ENCODE measurements around the gene TBATA.
"Not testable (repeated sequence)": the region's sequence is repeated elsewhere in the genome, so short reads cannot be mapped to it uniquely, and the experiment has no call there.

TBATA gene

DNA sequence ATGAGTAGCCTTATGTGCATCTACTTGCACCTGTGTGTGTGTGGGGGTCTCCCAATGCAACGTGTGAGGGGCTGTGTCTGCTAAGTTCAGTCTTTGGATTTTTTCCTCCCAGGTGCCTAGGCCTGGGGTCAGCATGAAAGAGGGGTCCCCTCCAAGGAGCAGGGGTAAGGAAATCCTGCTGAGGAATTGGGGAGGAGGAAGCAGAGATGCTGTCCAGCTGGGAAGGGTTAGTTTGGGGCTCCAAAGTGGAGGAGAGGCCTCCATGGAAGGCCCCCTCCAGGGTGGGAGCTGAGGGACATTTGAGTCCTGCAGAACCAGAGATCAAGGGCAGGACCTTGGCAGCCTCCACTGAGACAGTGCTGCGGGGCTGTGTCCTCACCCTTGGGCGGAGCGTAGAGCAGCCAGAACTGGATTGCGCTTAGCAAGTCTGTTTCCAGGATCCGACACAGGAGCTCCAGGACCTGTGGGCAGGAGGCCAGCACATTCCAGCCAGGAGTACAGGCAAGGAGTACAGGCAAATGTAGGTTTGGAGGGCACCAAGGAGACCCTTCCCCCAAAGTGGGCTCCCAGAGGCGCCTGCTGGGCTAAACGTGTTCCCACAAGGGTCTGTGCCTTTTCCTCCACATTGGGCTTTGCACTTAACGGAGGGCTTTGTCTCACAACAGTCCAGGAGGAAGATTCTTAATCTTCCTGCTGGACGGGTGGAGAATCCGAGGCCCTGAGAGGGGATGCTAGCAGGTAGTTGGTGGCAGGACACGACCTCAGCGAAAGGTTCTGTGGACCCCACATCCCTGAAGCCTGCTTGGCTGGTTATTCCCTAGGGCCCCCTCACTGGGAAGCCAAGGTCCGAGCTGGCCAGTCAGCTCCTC is 10.1 kb downstream of the TBATA start:
- no peak overlapping the region for H3K4me3 ChIP-seq (ENCODE audit: low read depth, low read length)
- DNase-seq (ENCODE audit: low read depth), result no peak
- TF ChIP-seq, protein P1, sequence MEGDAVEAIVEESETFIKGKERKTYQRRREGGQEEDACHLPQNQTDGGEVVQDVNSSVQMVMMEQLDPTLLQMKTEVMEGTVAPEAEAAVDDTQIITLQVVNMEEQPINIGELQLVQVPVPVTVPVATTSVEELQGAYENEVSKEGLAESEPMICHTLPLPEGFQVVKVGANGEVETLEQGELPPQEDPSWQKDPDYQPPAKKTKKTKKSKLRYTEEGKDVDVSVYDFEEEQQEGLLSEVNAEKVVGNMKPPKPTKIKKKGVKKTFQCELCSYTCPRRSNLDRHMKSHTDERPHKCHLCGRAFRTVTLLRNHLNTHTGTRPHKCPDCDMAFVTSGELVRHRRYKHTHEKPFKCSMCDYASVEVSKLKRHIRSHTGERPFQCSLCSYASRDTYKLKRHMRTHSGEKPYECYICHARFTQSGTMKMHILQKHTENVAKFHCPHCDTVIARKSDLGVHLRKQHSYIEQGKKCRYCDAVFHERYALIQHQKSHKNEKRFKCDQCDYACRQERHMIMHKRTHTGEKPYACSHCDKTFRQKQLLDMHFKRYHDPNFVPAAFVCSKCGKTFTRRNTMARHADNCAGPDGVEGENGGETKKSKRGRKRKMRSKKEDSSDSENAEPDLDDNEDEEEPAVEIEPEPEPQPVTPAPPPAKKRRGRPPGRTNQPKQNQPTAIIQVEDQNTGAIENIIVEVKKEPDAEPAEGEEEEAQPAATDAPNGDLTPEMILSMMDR (IDR thresholded peaks at IDR 0.05; ENCODE audit: low read depth, low read length), result no peak
- TF ChIP-seq MYC (IDR thresholded peaks at IDR 0.05; ENCODE audit: low read depth, low read length), result no peak
- TF ChIP-seq MAX (IDR thresholded peaks at IDR 0.05; ENCODE audit: low read depth, low read length), result no peak
- no peak for TF ChIP-seq POLR2A (IDR thresholded peaks at IDR 0.05; ENCODE audit: extremely low read depth, insufficient read length)

DNA sequence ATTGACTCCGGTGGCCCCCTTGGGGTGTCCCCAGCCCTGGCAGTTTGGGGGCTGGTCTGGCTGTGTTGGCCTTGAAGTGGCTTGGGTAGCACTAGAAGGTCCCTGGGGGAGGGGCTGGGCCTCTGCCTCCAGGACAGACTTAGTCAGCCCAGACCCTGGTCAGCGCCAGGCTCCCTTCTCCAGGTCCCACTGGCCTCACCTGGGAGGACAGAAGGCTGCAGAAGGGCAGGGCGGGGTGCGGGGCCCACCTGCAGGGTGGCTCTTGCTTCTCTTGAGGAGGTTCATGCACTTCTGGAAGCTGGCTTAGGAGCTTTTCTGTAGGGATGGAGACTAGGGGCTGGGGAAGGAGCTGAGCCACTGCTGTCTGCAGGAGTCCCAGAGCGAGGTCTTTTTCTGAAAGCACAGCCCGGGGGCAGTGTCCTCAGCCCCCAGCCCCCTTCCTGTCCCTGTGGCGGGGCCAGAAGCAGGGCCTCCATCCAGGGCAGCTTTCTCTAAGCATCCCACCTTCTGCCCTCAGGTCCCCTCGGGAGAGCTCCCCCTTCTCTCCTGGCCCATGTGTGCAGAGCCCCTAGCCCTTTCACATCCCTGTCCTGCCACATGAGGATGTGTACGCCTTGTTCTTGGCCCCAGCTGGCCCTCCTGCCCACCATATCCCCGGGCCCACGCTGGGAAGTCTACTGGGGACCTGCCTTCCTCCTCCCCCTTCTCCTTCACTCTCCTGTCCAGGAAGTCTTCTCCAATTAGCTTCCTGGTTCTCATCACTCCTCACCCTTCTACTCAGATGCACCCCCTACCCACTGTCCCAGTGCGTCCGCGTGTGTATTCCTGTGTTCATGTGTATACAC is 11.0 kb downstream of the TBATA start:
- DNase-seq (ENCODE audit: low read depth), result no peak
- TF ChIP-seq POLR2A (IDR thresholded peaks at IDR 0.05; ENCODE audit: extremely low read depth, insufficient read length) (no peak), MYC (IDR thresholded peaks at IDR 0.05; ENCODE audit: low read depth, low read length) (no peak), MAX (IDR thresholded peaks at IDR 0.05; ENCODE audit: low read depth, low read length) (no peak)
- TF ChIP-seq, protein P1 (IDR thresholded peaks at IDR 0.05; ENCODE audit: low read depth, low read length), result no peak
- H3K4me3 ChIP-seq (ENCODE audit: low read depth, low read length), result no peak overlapping the region

- no peak overlapping the region for H3K4me3 ChIP-seq (ENCODE audit: low read depth, low read length)
- TF ChIP-seq, protein P1 (IDR thresholded peaks at IDR 0.05; ENCODE audit: low read depth, low read length), result no peak
- TF ChIP-seq MYC (IDR thresholded peaks at IDR 0.05; ENCODE audit: low read depth, low read length) (no peak), MAX (IDR thresholded peaks at IDR 0.05; ENCODE audit: low read depth, low read length) (no peak), POLR2A (IDR thresholded peaks at IDR 0.05; ENCODE audit: extremely low read depth, insufficient read length) (no peak)
- no peak for DNase-seq (ENCODE audit: low read depth)
These were observed 11.7 kb downstream of the TBATA start for GRCh38 chr10:70773461-70773860.

DNA sequence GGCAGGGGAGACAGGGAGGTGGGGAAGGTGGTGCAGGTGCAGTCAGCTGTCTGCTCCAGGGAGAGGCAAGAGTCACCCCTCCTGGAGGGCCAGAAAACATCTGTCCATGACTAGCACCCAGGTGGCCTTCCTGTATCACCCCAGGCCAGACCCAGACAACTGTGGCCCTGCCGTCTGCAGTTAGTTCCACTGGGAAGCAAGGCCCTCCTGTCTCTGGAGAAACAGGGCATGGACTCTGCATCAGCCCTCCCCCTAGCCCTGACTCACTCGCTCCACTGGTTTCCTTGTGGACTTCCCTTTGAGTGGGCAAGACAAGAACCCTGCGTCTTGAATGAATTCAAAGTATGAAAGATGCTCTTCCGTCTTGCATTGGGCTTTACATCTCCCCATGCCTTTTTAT is 12.6 kb downstream of the TBATA start:
- H3K4me3 ChIP-seq (ENCODE audit: low read depth, low read length), result no peak overlapping the region
- DNase-seq (ENCODE audit: low read depth), result no peak
- TF ChIP-seq MYC (IDR thresholded peaks at IDR 0.05; ENCODE audit: low read depth, low read length) (no peak), MAX (IDR thresholded peaks at IDR 0.05; ENCODE audit: low read depth, low read length) (no peak), POLR2A (IDR thresholded peaks at IDR 0.05; ENCODE audit: extremely low read depth, insufficient read length) (no peak)
- TF ChIP-seq, protein P1 (IDR thresholded peaks at IDR 0.05; ENCODE audit: low read depth, low read length), result no peak

- DNase-seq (ENCODE audit: low read depth), result no peak
- H3K4me3 ChIP-seq (ENCODE audit: low read depth, low read length), result no peak overlapping the region
- TF ChIP-seq POLR2A (IDR thresholded peaks at IDR 0.05; ENCODE audit: extremely low read depth, insufficient read length), result no peak
- no peak for TF ChIP-seq MAX (IDR thresholded peaks at IDR 0.05; ENCODE audit: low read depth, low read length)
- TF ChIP-seq, protein P1 (IDR thresholded peaks at IDR 0.05; ENCODE audit: low read depth, low read length), result no peak
- no peak for TF ChIP-seq MYC (IDR thresholded peaks at IDR 0.05; ENCODE audit: low read depth, low read length)
These were observed 13.6 kb downstream of the TBATA start for GRCh38 chr10:70771311-70772194.

GRCh38 chr10:70770516-70770915 is 14.7 kb downstream of the TBATA start:
- H3K4me3 ChIP-seq (ENCODE audit: low read depth, low read length); DNase-seq (ENCODE audit: low read depth): not testable (repeated sequence)
